Measurements from ENCODE around the gene CYYR1.
A peak's percentile ranks its signal among the peaks of the same experiment; 100 is the strongest.
"Not testable (repeated sequence)": the region's sequence is repeated elsewhere in the genome, so short reads cannot be mapped to it uniquely, and the experiment has no call there.

CYYR1 gene

DNA sequence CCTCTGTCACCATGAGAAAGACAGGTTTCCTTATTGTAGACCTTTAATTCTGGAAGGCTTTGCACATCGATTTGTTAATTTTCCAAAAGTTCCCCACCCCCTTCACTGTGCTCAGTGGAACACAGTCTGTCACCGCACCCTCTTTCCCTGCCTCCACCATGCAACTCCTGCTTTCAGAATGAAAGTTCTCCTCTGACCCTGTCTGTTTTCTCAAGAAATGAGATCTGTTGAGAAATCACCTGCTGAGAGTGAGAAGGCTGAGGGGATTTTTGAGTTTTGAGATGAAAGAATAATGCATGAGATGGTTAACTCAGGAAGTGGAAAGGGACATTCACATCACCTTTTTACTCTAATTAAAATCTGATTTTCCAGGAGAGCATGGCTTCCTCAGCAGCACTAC lies 99.6 kb downstream of the CYYR1 start:
- no peak for DNase-seq

DNA sequence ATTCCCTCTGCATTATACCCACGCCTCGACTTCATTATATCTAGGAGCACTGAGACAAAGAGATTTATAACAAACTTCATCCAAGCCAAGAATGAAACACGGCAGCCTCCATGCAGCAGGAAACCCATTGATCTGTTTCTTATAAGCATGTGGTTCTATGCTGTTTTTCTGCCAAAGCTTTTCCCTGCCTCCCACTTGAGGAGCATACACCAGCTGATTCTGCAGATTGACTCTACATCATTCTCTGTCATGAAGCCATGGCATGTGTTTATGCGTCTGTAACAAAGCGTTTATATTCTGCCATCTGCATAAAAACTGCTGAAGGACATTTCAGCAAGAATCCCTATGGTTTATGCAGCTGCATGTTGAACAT lies 102.0 kb downstream of the CYYR1 start:
- no peak for DNase-seq

GRCh38 chr21:26470351-26471098 lies 102.6 kb downstream of the CYYR1 start:
- DNase-seq, result no peak

DNA sequence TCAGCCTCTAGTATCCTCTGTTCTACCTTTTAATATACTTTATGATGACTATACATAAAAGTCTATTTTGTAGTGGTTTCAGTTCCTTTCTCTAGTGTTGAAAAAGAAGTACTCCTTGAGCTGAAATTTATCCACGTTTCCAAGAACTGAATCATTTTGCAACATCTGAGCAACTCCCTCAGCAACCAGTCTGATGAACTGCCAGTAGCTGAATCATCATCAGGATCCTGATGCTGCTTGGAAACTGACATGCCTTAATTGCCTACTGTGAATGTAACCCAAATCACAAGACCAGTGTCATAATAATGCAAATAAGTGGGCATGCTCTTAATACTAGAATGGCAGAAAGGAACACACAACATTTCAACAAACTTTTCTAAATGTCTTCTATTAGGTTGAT lies 103.3 kb downstream of the CYYR1 start:
- DNase-seq, result no peak

GRCh38 chr21:26465916-26466315 lies 107.2 kb downstream of the CYYR1 start:
- DNase-seq, result no peak

- DNase-seq, result no peak
Observed at GRCh38 chr21:26461500-26461899, 111.6 kb downstream of the CYYR1 start.

DNA sequence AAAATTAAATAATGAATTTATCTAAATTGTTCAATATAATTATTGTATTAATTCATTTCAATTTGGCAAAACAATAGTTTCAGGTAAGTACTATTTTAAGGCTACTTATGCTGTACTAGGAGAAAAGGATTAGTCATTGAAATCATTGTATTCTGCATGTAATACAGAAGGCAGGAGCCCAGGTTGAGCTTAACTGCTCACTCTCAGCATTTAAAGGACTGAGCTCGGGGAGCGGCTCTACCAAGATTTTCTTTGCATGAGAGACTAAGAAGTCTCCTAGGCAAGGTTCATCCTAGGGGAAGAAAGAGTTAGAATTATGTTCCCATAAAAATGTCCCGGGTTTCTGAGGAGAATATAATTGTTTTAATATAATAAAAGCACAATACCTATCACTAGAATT lies 112.5 kb downstream of the CYYR1 start:
- DNase-seq, result no peak

GRCh38 chr21:26458854-26459253 lies 114.2 kb downstream of the CYYR1 start:
- DNase-seq, result not testable (repeated sequence)

DNA sequence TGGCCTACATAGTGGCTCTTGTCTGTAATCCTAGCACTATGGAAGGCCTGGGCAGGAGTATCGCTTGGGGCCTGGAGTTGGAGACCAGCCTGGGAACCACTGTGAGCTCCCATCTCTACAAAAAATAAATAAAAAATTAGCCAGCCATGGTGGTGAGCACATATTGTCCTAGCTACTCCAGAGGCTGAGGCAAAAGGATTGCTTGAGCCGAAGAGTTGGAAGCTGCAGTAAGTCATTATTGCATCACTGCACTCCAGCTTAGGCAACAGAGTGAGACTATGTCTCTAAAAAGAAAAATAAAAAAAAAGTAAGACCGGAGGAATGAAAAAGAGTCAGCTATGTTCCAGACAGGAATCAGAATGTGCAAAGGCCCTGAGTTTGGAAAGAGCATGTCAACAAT lies 115.3 kb downstream of the CYYR1 start:
- DNase-seq, result no peak

DNA sequence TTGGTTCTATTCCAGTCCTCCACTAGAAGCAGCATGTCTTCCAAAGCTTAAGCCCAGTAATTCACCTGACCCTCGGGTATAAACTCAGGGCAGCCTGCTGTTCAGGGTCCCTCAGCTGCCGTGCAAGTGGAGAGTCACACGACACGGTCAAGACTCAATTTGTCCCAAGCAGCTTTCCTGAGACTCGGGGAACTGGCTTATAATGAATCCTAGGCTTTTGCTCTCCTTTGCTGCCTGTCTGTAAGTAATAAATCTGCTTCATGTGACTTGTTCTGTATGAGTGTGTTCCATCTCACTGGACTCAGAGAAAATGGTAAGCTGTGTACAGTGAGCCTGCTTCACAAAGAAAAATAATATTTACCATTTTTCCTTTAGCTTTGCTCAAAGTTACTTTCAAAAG lies 119.8 kb downstream of the CYYR1 start:
- DNase-seq, result no peak

- DNase-seq, result no peak
Observed at GRCh38 chr21:26451081-26451740, 121.9 kb downstream of the CYYR1 start.

DNA sequence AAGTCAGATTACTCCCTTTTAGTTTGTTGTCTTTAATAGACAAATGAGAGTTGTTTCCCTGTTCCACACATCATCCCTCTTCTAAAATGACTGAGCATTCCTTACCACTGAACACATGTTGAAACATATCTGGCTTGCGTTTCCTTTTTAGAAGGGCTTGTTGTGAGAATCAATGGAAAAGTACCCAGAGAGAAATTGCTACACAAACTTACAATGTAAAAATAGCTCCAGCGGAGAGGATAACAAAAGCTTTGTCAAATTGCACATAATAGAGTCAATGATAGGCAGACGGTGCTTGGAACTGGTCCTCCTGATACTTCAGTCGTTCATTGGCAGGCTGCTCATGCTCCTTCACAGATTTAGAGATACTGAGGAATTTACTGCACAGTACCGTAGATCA lies 123.9 kb downstream of the CYYR1 start:
- DNase-seq, result no peak

DNA sequence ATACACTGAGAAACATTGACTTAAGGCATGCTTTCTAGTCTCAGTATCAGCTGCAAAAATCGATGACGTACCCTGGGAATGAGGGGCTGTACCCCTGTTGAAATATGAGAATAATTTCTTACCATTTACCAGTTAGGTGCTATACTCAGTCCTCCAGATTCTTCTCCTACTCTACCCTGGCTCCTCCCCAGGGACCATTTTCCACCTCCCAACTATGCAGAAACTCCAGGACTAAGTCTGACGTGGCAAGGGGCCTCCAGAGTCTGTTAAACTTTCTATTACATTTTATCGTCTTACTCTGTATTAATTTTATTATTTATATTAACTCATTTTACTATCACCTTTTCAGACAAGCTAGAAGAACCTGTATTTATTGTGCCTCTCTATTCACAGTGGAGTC lies 124.3 kb downstream of the CYYR1 start:
- no peak for DNase-seq

GRCh38 chr21:26447932-26448475 lies 125.1 kb downstream of the CYYR1 start:
- DNase-seq, result no peak

GRCh38 chr21:26445440-26445839 lies 127.6 kb downstream of the CYYR1 start:
- DNase-seq, result no peak

- DNase-seq, result no peak
Observed at GRCh38 chr21:26444646-26445045, 128.4 kb downstream of the CYYR1 start.

- no peak for DNase-seq
Observed at GRCh38 chr21:26443867-26444266, 129.2 kb downstream of the CYYR1 start.

- DNase-seq, result no peak
Observed at GRCh38 chr21:26443291-26443690, 129.8 kb downstream of the CYYR1 start.

DNA sequence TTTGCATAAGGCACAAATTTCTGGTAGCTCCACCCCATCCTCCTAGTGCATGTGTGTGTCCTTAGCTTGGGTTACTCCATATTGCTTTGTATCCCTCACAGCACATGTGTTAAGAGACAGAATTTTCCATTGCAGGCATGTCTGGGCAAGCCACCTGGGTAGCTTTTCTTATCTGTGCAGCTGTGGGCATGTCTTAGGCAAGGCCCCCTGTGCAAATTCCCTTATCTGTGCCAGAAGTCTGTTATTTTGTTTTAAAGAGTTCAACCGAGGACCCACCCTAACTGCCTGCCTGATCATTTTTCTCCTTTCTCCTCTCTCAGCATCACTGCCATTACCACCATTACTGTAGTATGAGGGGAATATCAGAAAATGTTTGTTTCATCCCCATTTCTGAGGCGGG lies 131.9 kb downstream of the CYYR1 start:
- peak; percentile 3 for DNase-seq

DNA sequence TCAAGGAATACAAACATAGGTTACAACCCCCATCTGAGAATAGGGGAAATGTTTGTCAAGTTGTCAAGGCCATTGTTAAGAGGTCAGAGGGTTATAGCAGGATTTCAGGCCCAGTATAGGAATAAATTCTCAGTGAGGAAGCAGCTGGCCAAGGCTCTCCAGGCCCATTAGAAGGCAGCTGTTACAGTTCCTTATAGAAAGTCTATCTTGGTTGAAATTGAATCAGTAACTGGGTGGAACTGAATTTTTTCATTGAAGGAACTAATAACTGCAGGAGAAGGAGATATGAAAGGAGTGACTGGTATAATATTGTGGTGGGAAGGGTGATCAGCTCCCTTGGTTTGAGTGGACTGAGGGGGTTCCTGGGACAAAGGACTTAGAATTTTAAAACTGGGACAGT lies 134.1 kb downstream of the CYYR1 start:
- DNase-seq, result no peak

GRCh38 chr21:26437326-26438009 lies 135.6 kb downstream of the CYYR1 start:
- no peak for DNase-seq

- DNase-seq, result no peak
Observed at GRCh38 chr21:26433386-26433785, 139.7 kb downstream of the CYYR1 start.

DNA sequence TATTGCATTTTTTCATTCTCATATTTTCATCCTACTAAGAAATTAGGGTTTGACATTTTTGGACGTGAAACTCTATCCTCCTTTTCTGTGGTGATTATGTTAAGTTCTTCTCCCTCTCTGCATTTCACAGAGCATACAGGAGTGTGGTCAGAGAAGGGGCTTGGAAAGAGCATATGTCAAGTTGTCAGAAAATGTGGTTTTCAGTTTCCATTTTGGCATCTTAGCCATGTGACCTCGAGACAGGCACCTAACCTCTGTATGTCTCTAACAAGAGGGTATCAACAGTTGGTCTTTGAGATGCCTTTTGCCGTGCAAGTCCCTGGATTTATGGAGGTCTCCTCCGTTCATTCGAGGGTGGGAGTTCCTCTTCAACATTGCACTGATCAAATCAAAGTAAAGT lies 140.7 kb downstream of the CYYR1 start:
- no peak for DNase-seq

- DNase-seq, result no peak
Observed at GRCh38 chr21:26425576-26425975, 147.5 kb downstream of the CYYR1 start.
